ENCODE results near the gene SYNPO2. TPM values are rescaled to one million over a fixed set of nuclear protein-coding genes. Genes with fewer than 3 reads are reported as not detected.

Gene SYNPO2
- total RNA-seq, 1 donor from 2014 or later, result 22.9 TPM

DNA sequence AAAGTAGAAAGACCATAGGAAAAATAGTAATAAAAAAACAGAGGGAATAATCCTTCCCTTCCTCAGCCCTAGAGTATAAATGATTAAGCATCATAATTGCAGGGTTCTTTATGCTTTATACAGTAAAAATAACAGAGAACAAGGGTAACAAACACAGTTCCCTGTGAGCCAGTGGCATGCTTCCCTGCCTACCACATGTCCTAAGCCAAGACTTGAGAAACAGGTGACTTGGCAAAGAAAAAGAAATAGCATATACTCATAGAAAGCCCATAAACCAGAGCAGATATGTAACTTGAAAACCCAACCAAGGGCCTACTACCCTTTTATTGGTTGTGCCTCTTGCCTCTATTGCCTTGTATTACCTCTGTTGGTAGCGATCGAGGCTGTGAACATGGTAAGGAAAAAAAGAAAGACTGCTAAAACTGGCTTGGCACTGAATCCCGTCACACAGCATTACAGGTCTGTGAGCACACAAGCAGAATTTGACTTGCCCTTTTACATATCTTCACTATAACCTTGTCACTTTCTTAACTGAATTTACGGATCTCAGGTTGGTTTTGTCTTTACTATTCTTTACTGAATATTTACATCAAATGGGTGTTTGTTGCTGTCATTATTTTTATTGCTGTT, 216.1 kb downstream of the SYNPO2 start:
- no peak for DNase-seq (ENCODE audit: extremely low spot score, unreplicated experiment)
- Mint-ChIP-seq H3K27ac (no peak overlapping the region), H3K36me3 (no peaks in the 10 kb centered on the region), H3K4me1 (ENCODE audit: unreplicated experiment) (peaks cover 18% of the 10 kb centered on the region), H3K9me3 (no peaks in the 10 kb centered on the region), H3K27me3 (no peaks in the 10 kb centered on the region), H3K4me3 (no peak overlapping the region)
- TF ChIP-seq, protein P1, sequence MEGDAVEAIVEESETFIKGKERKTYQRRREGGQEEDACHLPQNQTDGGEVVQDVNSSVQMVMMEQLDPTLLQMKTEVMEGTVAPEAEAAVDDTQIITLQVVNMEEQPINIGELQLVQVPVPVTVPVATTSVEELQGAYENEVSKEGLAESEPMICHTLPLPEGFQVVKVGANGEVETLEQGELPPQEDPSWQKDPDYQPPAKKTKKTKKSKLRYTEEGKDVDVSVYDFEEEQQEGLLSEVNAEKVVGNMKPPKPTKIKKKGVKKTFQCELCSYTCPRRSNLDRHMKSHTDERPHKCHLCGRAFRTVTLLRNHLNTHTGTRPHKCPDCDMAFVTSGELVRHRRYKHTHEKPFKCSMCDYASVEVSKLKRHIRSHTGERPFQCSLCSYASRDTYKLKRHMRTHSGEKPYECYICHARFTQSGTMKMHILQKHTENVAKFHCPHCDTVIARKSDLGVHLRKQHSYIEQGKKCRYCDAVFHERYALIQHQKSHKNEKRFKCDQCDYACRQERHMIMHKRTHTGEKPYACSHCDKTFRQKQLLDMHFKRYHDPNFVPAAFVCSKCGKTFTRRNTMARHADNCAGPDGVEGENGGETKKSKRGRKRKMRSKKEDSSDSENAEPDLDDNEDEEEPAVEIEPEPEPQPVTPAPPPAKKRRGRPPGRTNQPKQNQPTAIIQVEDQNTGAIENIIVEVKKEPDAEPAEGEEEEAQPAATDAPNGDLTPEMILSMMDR (conservative IDR thresholded peaks at IDR 0.05), result no peak

DNA sequence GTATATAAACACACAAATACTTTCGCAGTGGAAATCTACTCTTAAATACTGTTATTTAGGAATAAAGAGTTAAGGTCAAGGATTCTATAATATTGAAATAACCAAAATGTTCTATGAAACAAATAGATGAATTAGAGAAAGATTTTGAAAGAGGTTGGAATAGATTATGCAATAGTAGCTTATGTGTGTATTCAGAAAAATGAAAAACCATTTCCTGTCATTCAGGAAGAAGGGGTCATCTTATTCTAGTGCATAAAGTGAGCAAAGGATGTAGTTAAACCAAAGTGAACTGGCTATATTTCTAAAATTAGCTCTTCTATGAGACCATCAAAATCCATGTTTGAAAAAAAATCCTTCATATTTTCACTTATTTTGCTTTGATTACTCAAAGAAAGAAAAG, 217.0 kb downstream of the SYNPO2 start:
- no peaks in the 10 kb centered on the region for H3K9me3 Mint-ChIP-seq
- H3K36me3 Mint-ChIP-seq, result no peaks in the 10 kb centered on the region
- TF ChIP-seq, protein P1 (conservative IDR thresholded peaks at IDR 0.05), result no peak
- DNase-seq (ENCODE audit: extremely low spot score, unreplicated experiment), result no peak
- no peak overlapping the region for H3K27ac Mint-ChIP-seq
- no peaks in the 10 kb centered on the region for H3K27me3 Mint-ChIP-seq
- peaks cover 12% of the 10 kb centered on the region for H3K4me1 Mint-ChIP-seq (ENCODE audit: unreplicated experiment)
- no peak overlapping the region for H3K4me3 Mint-ChIP-seq

DNA sequence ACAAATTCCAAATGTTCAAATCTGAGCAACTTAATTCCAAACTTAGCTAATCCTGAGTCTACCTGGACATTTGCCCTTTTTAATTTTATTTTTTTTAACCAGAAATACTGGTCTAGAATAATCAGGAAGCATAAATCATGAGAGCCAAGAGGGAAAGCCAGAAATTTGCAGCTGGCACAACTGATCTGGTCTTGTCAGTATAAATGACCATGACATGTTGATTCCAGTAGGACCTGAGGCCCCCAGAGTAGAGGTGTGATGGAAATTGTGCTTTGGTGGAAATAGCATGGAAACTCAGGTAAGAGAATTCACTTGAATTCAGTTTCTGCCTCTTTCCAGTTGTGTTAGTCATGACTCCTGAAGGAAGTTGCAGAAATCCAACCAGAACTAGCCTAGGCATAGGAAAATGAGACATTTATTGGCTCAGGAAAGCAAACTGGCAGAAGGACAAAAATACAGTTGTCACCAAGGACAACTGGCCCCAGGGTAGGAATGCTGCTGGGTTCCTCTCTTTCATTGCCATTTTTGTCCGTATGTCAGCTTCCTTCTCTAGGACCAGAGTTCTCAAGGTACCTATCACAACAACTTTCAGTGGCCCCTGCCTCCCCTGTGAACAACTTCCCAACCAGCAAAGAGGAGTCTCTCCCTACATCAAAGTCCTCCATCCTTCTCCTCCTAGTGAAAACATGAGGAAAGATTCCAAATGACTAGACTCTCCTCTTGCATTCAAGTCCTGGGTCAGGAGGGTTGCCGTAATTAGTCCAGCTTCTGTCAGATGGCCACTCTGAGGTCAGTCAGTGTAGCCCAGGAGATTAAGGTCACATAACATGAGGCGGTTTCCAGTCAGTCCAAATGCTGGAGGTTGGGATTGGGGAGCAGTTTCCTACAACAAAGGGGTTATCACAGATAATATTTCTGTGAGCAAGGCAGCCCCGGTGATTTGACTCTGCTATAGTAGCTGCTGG, 217.7 kb downstream of the SYNPO2 start:
- no peaks in the 10 kb centered on the region for H3K36me3 Mint-ChIP-seq
- no peak overlapping the region for H3K27ac Mint-ChIP-seq
- DNase-seq (ENCODE audit: extremely low spot score, unreplicated experiment), result no peak
- no peaks in the 10 kb centered on the region for H3K27me3 Mint-ChIP-seq
- peaks cover 12% of the 10 kb centered on the region for H3K4me1 Mint-ChIP-seq (ENCODE audit: unreplicated experiment)
- TF ChIP-seq, protein P1 (conservative IDR thresholded peaks at IDR 0.05), result no peak
- H3K9me3 Mint-ChIP-seq, result no peaks in the 10 kb centered on the region
- no peak overlapping the region for H3K4me3 Mint-ChIP-seq

DNA sequence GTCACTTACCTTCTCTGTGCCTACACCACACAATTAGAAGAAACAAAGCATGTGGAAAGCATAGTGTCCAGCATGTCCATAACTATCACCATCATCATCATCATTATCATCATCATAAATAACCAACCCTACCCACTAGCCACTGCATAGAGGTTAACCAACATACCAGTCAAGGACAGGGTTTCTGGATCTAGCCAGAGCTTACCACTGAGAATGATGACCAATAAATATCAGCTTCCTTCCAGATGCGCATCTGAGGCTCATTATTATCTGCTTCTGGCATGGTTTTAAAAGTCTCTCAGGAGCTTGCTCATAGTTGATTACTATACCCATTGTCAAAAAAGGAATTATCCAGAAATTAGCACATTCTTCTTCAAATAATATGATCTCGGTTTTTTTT, 221.5 kb downstream of the SYNPO2 start:
- Mint-ChIP-seq H3K27ac (no peak overlapping the region), H3K9me3 (no peaks in the 10 kb centered on the region), H3K4me3 (no peak overlapping the region), H3K36me3 (no peaks in the 10 kb centered on the region), H3K27me3 (no peaks in the 10 kb centered on the region), H3K4me1 (ENCODE audit: unreplicated experiment) (peaks cover 6% of the 10 kb centered on the region)
- DNase-seq (ENCODE audit: extremely low spot score, unreplicated experiment), result no peak
- TF ChIP-seq, protein P1 (conservative IDR thresholded peaks at IDR 0.05), result no peak

Other genes with a start within 250 kb of the SYNPO2 start
- gene METTL14, start 203.5 kb upstream of the SYNPO2 start, total RNA-seq (ENCODE audit: low replicate concordance), result 48.2 and 53.8 TPM in 2 replicates
- 53.9 and 87.6 TPM in 2 replicates for gene SEC24D, start 52.7 kb upstream of the SYNPO2 start, total RNA-seq (ENCODE audit: low replicate concordance)
- gene MYOZ2, start 247.0 kb downstream of the SYNPO2 start, total RNA-seq (ENCODE audit: low replicate concordance), result 0.12 TPM in 1 of 2 replicates, not detected in the other